IPS DF 4.7 (cell line): ENCODE results near the gene RELT.

Source experiments
- DNase-seq: peaks from one replicate; pipeline ENCODE4 v3.0.0-alpha.2; 2013; ENCODE audit warnings: low spot score; ENCODE audit errors: extremely low read depth

The RELT gene

GRCh38 chr11:73346186-73346935 lies 29.8 kb upstream of the RELT start:
- no peak for DNase-seq

GRCh38 chr11:73347067-73347466 lies 29.1 kb upstream of the RELT start:
- no peak for DNase-seq

GRCh38 chr11:73348838-73349237 lies 27.4 kb upstream of the RELT start:
- DNase-seq = no peak

GRCh38 chr11:73349633-73350032 lies 26.6 kb upstream of the RELT start:
- no peak for DNase-seq

- DNase-seq = no peak
Measured at GRCh38 chr11:73350908-73351636, 25.1 kb upstream of the RELT start.

- no peak for DNase-seq
Measured at GRCh38 chr11:73353422-73353821, 22.8 kb upstream of the RELT start.

GRCh38 chr11:73355109-73355508 lies 21.1 kb upstream of the RELT start:
- no peak for DNase-seq

- DNase-seq = no peak
Measured at GRCh38 chr11:73356979-73357860, 19.0 kb upstream of the RELT start.

GRCh38 chr11:73358071-73358470 lies 18.1 kb upstream of the RELT start:
- DNase-seq = no peak

- DNase-seq = no peak
Measured at GRCh38 chr11:73359341-73359740, 16.9 kb upstream of the RELT start.

- no peak for DNase-seq
Measured at GRCh38 chr11:73359930-73360742, 16.1 kb upstream of the RELT start.

- DNase-seq = no peak
Measured at GRCh38 chr11:73360743-73361369, 15.3 kb upstream of the RELT start.

GRCh38 chr11:73361953-73362776 lies 14.0 kb upstream of the RELT start:
- DNase-seq = no peak

- no peak for DNase-seq
Measured at GRCh38 chr11:73363147-73363546, 13.1 kb upstream of the RELT start.

- DNase-seq = no peak
Measured at GRCh38 chr11:73365352-73366264, 10.6 kb upstream of the RELT start.

- no peak for DNase-seq
Measured at GRCh38 chr11:73366265-73366610, 10.0 kb upstream of the RELT start.

- no peak for DNase-seq
Measured at GRCh38 chr11:73366953-73367352, 9.2 kb upstream of the RELT start.

GRCh38 chr11:73367482-73368024 lies 8.6 kb upstream of the RELT start:
- DNase-seq = no peak
